Breast epithelium (tissue), 4 donors: Measurements from ENCODE around the gene TRPV3. TPM values are rescaled to one million over a fixed set of nuclear protein-coding genes. Genes with fewer than 3 reads are reported as not detected.
"Not testable (repeated sequence)": the region's sequence is repeated elsewhere in the genome, so short reads cannot be mapped to it uniquely, and the experiment has no call there.

ENCODE experiments used
- DNase-seq, 2 donors: peaks; one replicate each; pipeline ENCODE4 v3.0.0-alpha.2; 2019; ENCODE audit warnings: low spot score in 2 of 2
- H3K27ac ChIP-seq, 2 donors: fragments of 200-600 bp; sonication (generic) in 1 of 2; one replicate each; pipeline ENCODE4 v1.5.1; 2016 to 2019; ENCODE audit warnings: mild to moderate bottlenecking in 1 of 2
- H3K27me3 ChIP-seq, 2 donors: fragments of 200-600 bp; sonication (generic) in 1 of 2; one replicate each; pipeline versions ENCODE4 v1.5.1 to v1.6.0; 2017 to 2019; ENCODE audit warnings: control low read depth in 1 of 2, mild to moderate bottlenecking in 1 of 2
- H3K36me3 ChIP-seq: fragments of 200-600 bp; one replicate; pipeline ENCODE4 v1.5.1; 2019
- H3K4me1 ChIP-seq, 2 donors: fragments of 200-600 bp; sonication (generic); one replicate each; pipeline ENCODE4 v1.5.1; 2016 to 2019; ENCODE audit warnings: control low read depth in 1 of 2
- H3K4me3 ChIP-seq, 3 donors: fragments of 200-600 bp; sonication (generic); 1 replicate in 2 of 3; 2 replicates in 1 of 3; pipeline ENCODE4 v1.5.1; 2016 to 2019; ENCODE audit warnings: mild to moderate bottlenecking in 3 of 3, moderate library complexity in 2 of 3
- H3K9me3 ChIP-seq, 2 donors: fragments of 200-600 bp; sonication (generic) in 1 of 2; one replicate each; pipeline ENCODE4 v1.5.1; 2016 to 2019; ENCODE audit warnings: control low read depth in 1 of 2
- POLR2A ChIP-seq: fragments of 450-650 bp; IDR thresholded peaks from one replicate; pipeline ENCODE4 v1.6.1; 2016; ENCODE audit warnings: antibody characterized with exemption, mild to moderate bottlenecking, moderate library complexity
- POLR2AphosphoS5 ChIP-seq, 3 donors: sonication (generic); formaldehyde crosslinking; IDR thresholded peaks; one replicate each; pipeline ENCODE4 v1.6.1; 2017; ENCODE audit warnings: antibody characterized with exemption in 3 of 3
- intact Hi-C: fragments of 100-400 bp; cut with DNase I; formaldehyde crosslinking; loops from one replicate; pipeline ENCODE4 v1.15.1; 2023; ENCODE audit warnings: low total_unique reads
- total RNA-seq, 3 donors: library from RNA; depleted of rRNA; stranded (reverse); fragments of >200 nt; gene quantifications; one replicate each; pipeline ENCODE4 v1.1.0, GENCODE V29; 2016
- TF ChIP-seq, protein P1 (sequence below), 3 donors: fragments of 450-650 bp; IDR thresholded peaks; one replicate each; pipeline ENCODE4 v1.5.1; 2016 to 2017; ENCODE audit warnings: antibody characterized with exemption in 3 of 3, mild to moderate bottlenecking in 3 of 3, moderate library complexity in 3 of 3

TRPV3 gene
- total RNA-seq, 3 donors from 2014 or later = 0.98 to 1.1 (median 1.0) TPM

DNA sequence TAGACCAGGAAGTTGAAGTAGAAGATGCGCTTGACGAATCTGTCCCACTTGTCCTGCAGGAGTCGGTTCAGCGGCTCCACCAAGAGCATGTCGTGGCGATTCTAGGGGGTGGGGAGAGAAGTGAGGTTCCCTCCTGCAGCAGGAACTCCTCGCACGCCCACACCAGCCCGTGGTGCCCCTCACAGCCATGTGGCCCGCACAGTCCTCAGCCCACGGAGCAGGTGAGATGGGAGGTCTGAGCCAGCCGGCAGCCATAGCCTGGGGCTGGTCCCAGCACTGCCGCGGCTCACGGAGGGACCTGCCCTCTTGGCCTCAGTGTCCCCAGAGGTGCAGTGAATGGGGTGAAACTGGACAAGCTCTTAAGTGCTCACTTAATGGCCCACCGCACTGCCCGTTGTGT lies 28.2 kb upstream of the TRPV3 start:
- no peaks in the 10 kb centered on the region for H3K27me3 ChIP-seq
- H3K36me3 ChIP-seq = no peaks in the 10 kb centered on the region
- no peak for DNase-seq
- H3K27ac ChIP-seq = no peak overlapping the region
- no peak overlapping the region for H3K4me3 ChIP-seq
- TF ChIP-seq POLR2A (no peak), POLR2AphosphoS5 (IDR thresholded peaks at IDR 0.05) (no peak)
- TF ChIP-seq, protein P1, sequence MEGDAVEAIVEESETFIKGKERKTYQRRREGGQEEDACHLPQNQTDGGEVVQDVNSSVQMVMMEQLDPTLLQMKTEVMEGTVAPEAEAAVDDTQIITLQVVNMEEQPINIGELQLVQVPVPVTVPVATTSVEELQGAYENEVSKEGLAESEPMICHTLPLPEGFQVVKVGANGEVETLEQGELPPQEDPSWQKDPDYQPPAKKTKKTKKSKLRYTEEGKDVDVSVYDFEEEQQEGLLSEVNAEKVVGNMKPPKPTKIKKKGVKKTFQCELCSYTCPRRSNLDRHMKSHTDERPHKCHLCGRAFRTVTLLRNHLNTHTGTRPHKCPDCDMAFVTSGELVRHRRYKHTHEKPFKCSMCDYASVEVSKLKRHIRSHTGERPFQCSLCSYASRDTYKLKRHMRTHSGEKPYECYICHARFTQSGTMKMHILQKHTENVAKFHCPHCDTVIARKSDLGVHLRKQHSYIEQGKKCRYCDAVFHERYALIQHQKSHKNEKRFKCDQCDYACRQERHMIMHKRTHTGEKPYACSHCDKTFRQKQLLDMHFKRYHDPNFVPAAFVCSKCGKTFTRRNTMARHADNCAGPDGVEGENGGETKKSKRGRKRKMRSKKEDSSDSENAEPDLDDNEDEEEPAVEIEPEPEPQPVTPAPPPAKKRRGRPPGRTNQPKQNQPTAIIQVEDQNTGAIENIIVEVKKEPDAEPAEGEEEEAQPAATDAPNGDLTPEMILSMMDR (IDR thresholded peaks at IDR 0.05) = no peak
- no peaks in the 10 kb centered on the region for H3K9me3 ChIP-seq
- intact Hi-C loops = no loop called here
- no peaks in the 10 kb centered on the region for H3K4me1 ChIP-seq

DNA sequence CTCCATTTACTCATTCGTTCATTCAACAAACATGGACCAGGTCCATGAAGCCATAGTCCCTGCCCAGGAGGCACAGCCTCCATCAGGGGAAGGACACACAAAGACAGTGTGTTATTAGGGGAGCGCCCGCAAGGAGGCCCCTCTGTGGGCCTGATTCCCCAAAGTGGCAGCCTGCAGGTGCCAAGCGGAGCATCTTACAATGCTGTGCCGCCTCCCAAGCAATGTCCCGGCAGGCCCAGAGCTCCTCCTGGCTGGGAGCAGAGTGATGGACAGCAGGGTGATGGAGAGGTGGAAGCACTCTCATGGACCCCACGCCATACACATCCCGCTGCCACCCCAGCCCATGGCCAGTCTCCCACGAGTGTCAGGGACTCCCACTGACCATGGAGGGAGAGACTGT lies 25.8 kb upstream of the TRPV3 start:
- Histone ChIP-seq H3K27me3 (no peaks in the 10 kb centered on the region), H3K4me1 (no peaks in the 10 kb centered on the region), H3K36me3 (no peaks in the 10 kb centered on the region), H3K27ac (no peak overlapping the region), H3K4me3 (no peak overlapping the region), H3K9me3 (no peaks in the 10 kb centered on the region)
- DNase-seq = no peak
- intact Hi-C loops = no loop called here
- no peak for TF ChIP-seq POLR2AphosphoS5 (IDR thresholded peaks at IDR 0.05)
- TF ChIP-seq, protein P1 (IDR thresholded peaks at IDR 0.05) = no peak
- TF ChIP-seq POLR2A = no peak

DNA sequence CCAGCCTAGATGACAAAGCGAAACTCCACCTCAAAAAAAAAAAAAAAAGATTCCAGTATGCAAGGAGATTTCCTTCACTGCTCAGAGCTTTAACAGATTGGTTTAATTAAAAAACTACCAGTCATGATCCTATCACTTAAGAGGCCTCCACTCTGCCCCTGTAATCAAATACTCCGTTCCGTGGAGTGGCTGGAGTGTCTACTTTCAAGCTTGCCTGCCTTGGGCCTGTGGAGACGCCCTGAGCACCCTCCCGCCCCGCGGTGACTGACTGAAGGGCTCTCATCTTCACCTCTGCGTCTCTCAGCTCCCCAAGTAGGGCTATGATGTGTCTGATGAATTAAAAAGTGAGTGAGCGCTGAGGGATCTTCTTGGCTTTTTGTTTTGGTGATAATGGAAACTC lies 25.3 kb upstream of the TRPV3 start:
- H3K4me1 ChIP-seq = no peaks in the 10 kb centered on the region
- H3K9me3 ChIP-seq = no peaks in the 10 kb centered on the region
- no peak overlapping the region for H3K27ac ChIP-seq
- no peaks in the 10 kb centered on the region for H3K36me3 ChIP-seq
- no peak overlapping the region for H3K4me3 ChIP-seq
- intact Hi-C loops = no loop called here
- no peaks in the 10 kb centered on the region for H3K27me3 ChIP-seq
- TF ChIP-seq POLR2AphosphoS5 (IDR thresholded peaks at IDR 0.05) (no peak), POLR2A (no peak)
- TF ChIP-seq, protein P1 (IDR thresholded peaks at IDR 0.05) = no peak
- DNase-seq = no peak

DNA sequence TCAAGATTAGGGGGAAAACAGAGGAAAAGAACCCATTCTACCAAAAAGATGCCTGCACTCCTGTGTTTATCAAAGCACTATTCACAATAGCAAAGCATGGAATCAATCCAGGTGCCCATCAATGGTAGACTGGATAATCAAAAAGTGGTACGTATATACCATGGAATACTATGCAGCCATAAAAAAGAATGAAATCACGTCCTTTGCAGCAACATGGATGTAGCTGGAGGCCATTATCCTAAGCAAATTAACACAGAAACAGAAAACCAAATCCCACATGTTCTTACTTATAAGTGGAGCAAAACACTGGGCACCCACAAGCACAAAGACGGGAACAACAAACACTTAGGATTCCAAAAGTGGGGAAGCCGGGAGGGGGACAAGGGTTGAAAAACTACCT lies 21.1 kb upstream of the TRPV3 start:
- not testable (repeated sequence) for H3K36me3 ChIP-seq

DNA sequence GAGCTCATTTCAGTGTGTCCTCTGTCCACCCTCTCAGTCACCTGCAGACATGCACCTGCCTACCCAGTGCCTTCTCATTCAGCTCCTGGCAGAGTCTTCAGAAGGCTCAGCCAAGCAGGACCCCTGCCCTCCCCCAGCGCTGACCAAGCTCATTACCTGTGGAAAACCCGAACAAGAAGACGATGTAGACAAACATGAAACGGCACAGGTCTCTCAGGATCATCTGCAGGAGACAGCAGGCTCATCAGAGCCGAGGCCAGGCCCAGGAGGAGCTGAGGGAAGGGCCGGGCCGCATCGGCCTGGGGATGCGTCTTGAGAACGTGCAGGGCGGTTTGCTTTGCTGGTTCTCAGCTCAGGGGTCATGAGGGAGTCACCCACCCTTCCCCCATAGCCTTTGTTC lies 19.4 kb upstream of the TRPV3 start:
- no peak overlapping the region for H3K4me3 ChIP-seq
- intact Hi-C loops = no loop called here
- no peak overlapping the region for H3K27ac ChIP-seq
- H3K36me3 ChIP-seq = no peaks in the 10 kb centered on the region
- no peaks in the 10 kb centered on the region for H3K4me1 ChIP-seq
- no peak for DNase-seq
- H3K27me3 ChIP-seq = no peaks in the 10 kb centered on the region
- H3K9me3 ChIP-seq = no peaks in the 10 kb centered on the region
- no peak for TF ChIP-seq POLR2AphosphoS5 (IDR thresholded peaks at IDR 0.05)
- TF ChIP-seq, protein P1 (IDR thresholded peaks at IDR 0.05) = no peak
- no peak for TF ChIP-seq POLR2A

More for the DNA sequence above, 21.1 kb upstream of the TRPV3 start:
- DNase-seq, H3K4me1 ChIP-seq, H3K27ac ChIP-seq, H3K4me3 ChIP-seq, intact Hi-C loops, H3K9me3 ChIP-seq, H3K27me3 ChIP-seq: not testable (repeated sequence)

DNA sequence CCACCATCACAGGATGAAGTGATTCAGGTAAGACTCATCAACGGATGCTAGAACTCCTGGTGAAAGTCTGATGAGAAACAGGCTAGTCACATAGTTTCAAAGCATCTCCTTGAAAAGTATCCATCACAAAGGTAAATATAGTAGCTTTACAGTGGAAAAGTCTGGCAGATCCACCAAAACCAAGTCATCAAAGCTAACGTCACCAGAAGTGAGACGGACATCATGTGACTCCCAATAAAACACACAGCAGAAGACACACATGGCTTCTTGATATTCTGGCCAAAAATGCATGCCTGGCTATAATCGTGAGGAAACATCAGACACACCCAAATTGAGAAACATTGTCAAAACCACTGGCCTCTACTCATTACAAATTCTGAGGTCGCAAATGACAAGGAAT lies 17.9 kb upstream of the TRPV3 start:
- no peaks in the 10 kb centered on the region for H3K27me3 ChIP-seq
- no peaks in the 10 kb centered on the region for H3K36me3 ChIP-seq
- no peak for DNase-seq
- no peaks in the 10 kb centered on the region for H3K9me3 ChIP-seq
- TF ChIP-seq, protein P1 (IDR thresholded peaks at IDR 0.05) = no peak
- TF ChIP-seq POLR2AphosphoS5 (IDR thresholded peaks at IDR 0.05) = no peak
- TF ChIP-seq POLR2A = no peak
- no peak overlapping the region for H3K27ac ChIP-seq
- H3K4me3 ChIP-seq = no peak overlapping the region
- H3K4me1 ChIP-seq = no peaks in the 10 kb centered on the region
- intact Hi-C loops = no loop called here
